BLaER1 treated with 17β-estradiol and CSF1 and Interleukin-3, amounts not matched to agents 10 nM and 100 nM (cell line): Measurements from ENCODE around the gene SLC6A1.

Experiments
- H3K27ac ChIP-seq, 11 experiments: shearing (Covaris generic); formaldehyde crosslinking; 2 replicates each; pipeline ENCODE4 v1.8.1; 2022
- H3K27me3 ChIP-seq, 11 experiments: shearing (Covaris generic); formaldehyde crosslinking; 2 replicates each; pipeline ENCODE4 v1.8.1; 2022
- H3K36me3 ChIP-seq, 11 experiments: shearing (Covaris generic); formaldehyde crosslinking; 2 replicates each; pipeline ENCODE4 v1.8.1; 2022
- H3K4me1 ChIP-seq, 10 experiments: shearing (Covaris generic); formaldehyde crosslinking; 2 replicates each; pipeline ENCODE4 v1.8.1; 2022
- H3K4me2 ChIP-seq, 11 experiments: shearing (Covaris generic); formaldehyde crosslinking; 2 replicates each; pipeline ENCODE4 v1.8.1; 2022
- H3K4me3 ChIP-seq, 10 experiments: shearing (Covaris generic); formaldehyde crosslinking; 2 replicates each; pipeline ENCODE4 v1.8.1; 2022
- H3K9ac ChIP-seq, 11 experiments: shearing (Covaris generic); formaldehyde crosslinking; 2 replicates each; pipeline ENCODE4 v1.8.1; 2022
- H3K9me3 ChIP-seq, 11 experiments: shearing (Covaris generic); formaldehyde crosslinking; replicated peaks in 1 of 11; 2 replicates each; pipeline ENCODE4 v1.8.1; 2022
- H4K20me1 ChIP-seq, 11 experiments: shearing (Covaris generic); formaldehyde crosslinking; 2 replicates each; pipeline ENCODE4 v1.8.1; 2022
- Cebpa-rat ChIP-seq, 11 experiments: shearing (Covaris generic); IDR thresholded peaks; 2 replicates each; pipeline ENCODE4 v1.8.1; 2022

SLC6A1 gene

DNA sequence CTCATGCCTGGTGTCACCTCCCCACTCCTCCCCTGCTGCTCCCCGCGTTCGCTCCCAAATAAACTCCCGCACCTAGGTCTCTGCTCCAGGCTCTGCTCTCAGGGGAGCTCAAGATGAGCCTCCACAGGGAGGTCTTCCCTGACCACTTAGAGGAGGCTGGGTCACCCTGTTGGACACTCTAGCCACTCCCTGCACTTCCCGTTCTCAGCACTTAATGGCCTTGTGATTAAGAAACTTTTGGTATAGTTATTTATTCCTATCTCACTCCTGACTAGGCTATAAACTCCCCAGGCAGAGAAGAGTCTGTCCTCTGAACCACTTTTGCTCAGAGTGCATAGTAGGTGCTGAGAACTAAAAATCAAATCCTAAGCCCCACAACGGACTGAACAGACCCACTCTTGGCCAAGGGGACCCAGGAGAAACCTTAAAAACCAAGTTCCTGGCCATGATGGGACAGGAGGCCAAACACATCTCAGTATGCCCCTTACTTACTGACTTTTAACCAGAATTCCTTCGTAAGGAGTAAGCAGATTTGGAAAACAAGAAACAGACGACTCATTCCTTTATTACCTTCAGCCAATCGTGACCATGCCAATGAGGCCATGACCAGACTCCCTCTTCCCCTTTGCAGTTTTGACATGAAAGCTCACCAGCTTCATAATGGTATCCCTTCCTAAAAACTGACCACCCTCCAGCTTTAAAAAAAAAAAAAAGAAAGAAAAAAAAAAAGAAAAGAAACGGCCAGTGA is 92.7 kb downstream of the SLC6A1 start:
- H3K27ac ChIP-seq, result peak overlapping the region in 3 of 11 experiments; percentile 21 to 45 (median 36); a peak in 2 of 22 replicates
- TF ChIP-seq Cebpa-rat (IDR thresholded peaks at IDR 0.05), result no peak
- no peaks in the 10 kb centered on the region for H4K20me1 ChIP-seq
- no peak overlapping the region for H3K4me3 ChIP-seq
- peaks cover 0 to 42% (median 20%) of the 10 kb centered on the region in 10 experiments; a peak in 18 of 20 replicates for H3K4me1 ChIP-seq
- no peak overlapping the region for H3K9ac ChIP-seq
- no peaks in the 10 kb centered on the region for H3K9me3 ChIP-seq
- H3K27me3 ChIP-seq, result no peaks in the 10 kb centered on the region
- peak overlapping the region in 5 of 11 experiments; percentile 24 to 82 (median 67); a peak in 9 of 22 replicates for H3K4me2 ChIP-seq
- no peaks in the 10 kb centered on the region for H3K36me3 ChIP-seq

DNA sequence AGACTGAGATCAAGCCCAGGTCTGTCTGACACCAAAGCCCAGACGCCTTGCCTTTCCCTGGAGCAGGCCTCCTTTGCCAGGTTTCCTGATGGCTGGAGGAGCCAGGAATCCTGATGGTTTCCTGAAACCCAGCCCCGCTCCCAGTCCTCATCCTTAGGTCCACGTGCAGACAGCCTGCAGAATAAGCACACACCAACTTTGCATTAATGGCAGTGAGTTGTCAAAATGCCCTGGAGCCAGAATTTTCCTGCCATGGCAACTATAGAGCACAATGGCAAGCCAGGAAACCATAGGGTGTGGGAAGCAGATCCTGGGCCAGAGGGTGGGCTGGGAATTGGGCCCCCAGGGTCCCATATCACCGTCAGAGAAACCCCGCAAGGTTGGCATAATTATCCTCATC is 94.3 kb downstream of the SLC6A1 start:
- peaks cover 0 to 3% (median 0%) of the 10 kb centered on the region in 11 experiments; a peak in 4 of 22 replicates for H3K9me3 ChIP-seq
- H3K27me3 ChIP-seq, result no peaks in the 10 kb centered on the region
- no peak overlapping the region for H3K4me3 ChIP-seq
- no peaks in the 10 kb centered on the region for H3K36me3 ChIP-seq
- H3K9ac ChIP-seq, result no peak overlapping the region
- no peak overlapping the region for H3K4me2 ChIP-seq
- no peaks in the 10 kb centered on the region for H4K20me1 ChIP-seq
- TF ChIP-seq Cebpa-rat (IDR thresholded peaks at IDR 0.05), result no peak
- H3K27ac ChIP-seq, result no peak overlapping the region
- peaks cover 0 to 42% (median 20%) of the 10 kb centered on the region in 10 experiments; a peak in 18 of 20 replicates for H3K4me1 ChIP-seq

GRCh38 chr3:11088066-11088465 is 95.5 kb downstream of the SLC6A1 start:
- no peaks in the 10 kb centered on the region for H3K36me3 ChIP-seq
- no peak overlapping the region for H3K9ac ChIP-seq
- H3K4me2 ChIP-seq, result peak overlapping the region in 3 of 11 experiments; percentile 46 to 64 (median 47); a peak in 3 of 22 replicates
- H3K27me3 ChIP-seq, result no peaks in the 10 kb centered on the region
- no peak overlapping the region for H3K27ac ChIP-seq
- H4K20me1 ChIP-seq, result no peaks in the 10 kb centered on the region
- peaks cover 0 to 42% (median 20%) of the 10 kb centered on the region in 10 experiments; a peak in 18 of 20 replicates for H3K4me1 ChIP-seq
- H3K4me3 ChIP-seq, result no peak overlapping the region
- no peak for TF ChIP-seq Cebpa-rat (IDR thresholded peaks at IDR 0.05)
- peaks cover 7 to 15% (median 11%) of the 10 kb centered on the region in 11 experiments; a peak in 20 of 22 replicates for H3K9me3 ChIP-seq

DNA sequence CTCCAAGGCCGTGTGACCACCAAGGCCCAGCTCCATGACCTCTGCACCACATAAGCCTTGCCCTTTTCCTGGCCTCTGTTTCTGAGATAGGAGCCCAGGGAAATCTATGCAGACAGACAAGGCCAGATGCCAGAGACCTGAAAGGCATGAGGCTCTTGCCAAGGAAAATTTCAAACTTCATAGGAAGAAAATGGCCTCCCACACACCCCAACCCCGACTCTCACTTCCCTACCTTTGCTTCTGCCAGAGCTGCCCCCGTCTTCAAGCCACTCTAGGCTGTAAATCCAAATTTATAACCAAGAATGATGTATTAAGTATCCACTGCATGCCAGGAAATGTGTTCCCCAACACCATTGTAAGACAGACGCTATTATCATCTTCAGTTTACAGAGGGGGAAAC is 96.3 kb downstream of the SLC6A1 start:
- Histone ChIP-seq H3K9ac (no peak overlapping the region), H4K20me1 (no peaks in the 10 kb centered on the region), H3K36me3 (no peaks in the 10 kb centered on the region), H3K4me3 (no peak overlapping the region), H3K27me3 (no peaks in the 10 kb centered on the region), H3K4me1 (peaks cover 0 to 42% (median 20%) of the 10 kb centered on the region in 10 experiments; a peak in 18 of 20 replicates), H3K4me2 (peak overlapping the region in 8 of 11 experiments; percentile 34 to 64 (median 46); a peak in 12 of 22 replicates), H3K27ac (no peak overlapping the region), H3K9me3 (peaks cover 11 to 22% (median 19%) of the 10 kb centered on the region in 11 experiments; a peak in 20 of 22 replicates)
- no peak for TF ChIP-seq Cebpa-rat (IDR thresholded peaks at IDR 0.05)
